Measurements from ENCODE around the gene CLSTN2. TPM values are rescaled to one million over a fixed set of nuclear protein-coding genes. Genes with fewer than 3 reads are reported as not detected.

Gene CLSTN2
- total and polyA plus RNA-seq, 2 of the 8 experiments (the other 6 are each of a cell fraction or from before 2014, with no cell fraction given) = 0.39 to 0.52 TPM

DNA sequence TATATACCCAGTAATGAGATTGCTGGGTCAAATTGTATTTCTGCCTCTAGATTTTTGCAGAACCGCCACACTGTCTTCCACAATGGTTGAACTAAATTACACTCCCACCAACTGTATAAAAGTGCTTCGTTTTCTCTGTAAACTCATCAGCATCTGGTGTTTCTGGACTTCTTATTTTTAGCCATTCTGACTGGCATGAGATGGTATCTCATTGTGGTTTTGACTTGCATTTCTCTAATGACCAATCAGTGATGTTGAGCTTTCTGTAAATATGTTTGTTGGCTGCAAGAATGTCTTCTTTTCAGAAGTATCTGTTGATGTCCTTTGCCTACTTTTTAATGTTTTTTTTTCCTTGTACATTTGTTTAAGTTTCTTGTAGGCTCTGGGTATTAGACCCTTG is 560.0 kb downstream of the CLSTN2 start:
- 89% methylated on average over 2 of the region's 2 CpGs; no CpG with 5 or more reads in 1 of the 2 experiments for WGBS, 2 experiments (ENCODE audit: extremely low coverage in 1 of 2, insufficient coverage in 1 of 2, insufficient read length in 1 of 2, insufficient replicate concordance in 2 of 2, low coverage in 1 of 2, low lambda C conversion rate in 2 of 2, missing lambda C conversion rate in 1 of 2)
- DNase-seq (ENCODE audit: low read depth in 1 of 2, low spot score in 2 of 2) (no peak), FAIRE-seq (no peak)
- H3K4ac ChIP-seq (replicated peaks; ENCODE audit: insufficient read length, low read depth, low read length) = no peak overlapping the region
- H3K4me1 ChIP-seq (replicated peaks in 1 of 4; ENCODE audit: control insufficient read depth in 3 of 4, insufficient read depth in 4 of 4, low read length in 3 of 4) = no peaks in the 10 kb centered on the region
- H3K56ac ChIP-seq (replicated peaks; ENCODE audit: insufficient read length, low read depth, low read length) = no peak overlapping the region
- POLR2A ChIA-PET (ENCODE audit: partially characterized antibody) = no interaction called here
- no peak overlapping the region for H4K5ac ChIP-seq (ENCODE audit: insufficient read length, low read depth, low read length)
- H4K8ac ChIP-seq (ENCODE audit: extremely low read depth, insufficient read depth, low read length) = no peak overlapping the region
- no peaks in the 10 kb centered on the region for H3K79me2 ChIP-seq (ENCODE audit: control insufficient read depth in 1 of 2, insufficient read depth in 2 of 2, low read length in 2 of 2)
- H2BK15ac ChIP-seq (ENCODE audit: low read length) = no peak overlapping the region
- H2AFZ ChIP-seq (ENCODE audit: low read length) = no peak overlapping the region
- no peak overlapping the region for H3K4me2 ChIP-seq (ENCODE audit: insufficient read depth in 1 of 2, low read depth in 2 of 2, low read length in 2 of 2)
- no peak overlapping the region for H2BK120ac ChIP-seq (replicated peaks; ENCODE audit: low read depth, low read length)
- H3K27me3 ChIP-seq (replicated peaks in 1 of 4; ENCODE audit: control insufficient read depth in 3 of 4, extremely low read depth in 1 of 4, insufficient read depth in 3 of 4, low read length in 3 of 4) = no peaks in the 10 kb centered on the region
- no peaks in the 10 kb centered on the region for H4K20me1 ChIP-seq (replicated peaks in 1 of 2; ENCODE audit: control insufficient read depth in 1 of 2, insufficient read depth in 2 of 2, low read length in 2 of 2)
- no peaks in the 10 kb centered on the region for H3K36me3 ChIP-seq (ENCODE audit: control insufficient read depth in 2 of 4, insufficient read depth in 4 of 4, low read length in 3 of 4)
- no peak overlapping the region for H3K23ac ChIP-seq (ENCODE audit: insufficient read length)
- H2AK5ac ChIP-seq (ENCODE audit: low read depth, low read length) = no peak overlapping the region
- H3K27ac ChIP-seq (ENCODE audit: low read depth, low read length) = no peak overlapping the region
- H3K18ac ChIP-seq (ENCODE audit: extremely low read depth, low read length) = no peak overlapping the region
- H3K23me2 ChIP-seq (ENCODE audit: low read depth, low read length) = no peaks in the 10 kb centered on the region
- no peak overlapping the region for H2BK5ac ChIP-seq (ENCODE audit: low read depth, low read length)
- H2BK20ac ChIP-seq (ENCODE audit: low read length) = no peak overlapping the region
- H3K14ac ChIP-seq (ENCODE audit: insufficient read length) = no peak overlapping the region
- CTCF ChIA-PET (ENCODE audit: partially characterized antibody) = interaction anchor here (0.6 kb wide), 1 partner anchor 14 kb away, joined by 3 read pairs; no protein-coding TSS in a partner anchor
- TF ChIP-seq TCF12 (IDR thresholded peaks at IDR 0.05; ENCODE audit: low read depth, low read length) (no peak), ASH2L (IDR thresholded peaks at IDR 0.05; ENCODE audit: low read length) (no peak), BRCA1 (IDR thresholded peaks at IDR 0.05; ENCODE audit: low read depth, low read length) (no peak), RNF2 (IDR thresholded peaks at IDR 0.05; ENCODE audit: borderline replicate concordance, low read depth, low read length, missing control alignments, poor library complexity, severe bottlenecking) (no peak), MAX (IDR thresholded peaks at IDR 0.05) (no peak), SIX5 (IDR thresholded peaks at IDR 0.05; ENCODE audit: low read depth, low read length) (no peak), SIRT6 (IDR thresholded peaks at IDR 0.05; ENCODE audit: low read length) (no peak), KDM1A (IDR thresholded peaks at IDR 0.05; ENCODE audit: borderline replicate concordance, low read length) (no peak), POU5F1 (IDR thresholded peaks at IDR 0.05; ENCODE audit: low read depth, low read length) (no peak), KDM4A (IDR thresholded peaks at IDR 0.05; ENCODE audit: low read depth, low read length, severe bottlenecking) (no peak), RXRA (IDR thresholded peaks at IDR 0.05; ENCODE audit: insufficient read depth, low read depth, low read length) (no peak)
- TF ChIP-seq, protein P1, sequence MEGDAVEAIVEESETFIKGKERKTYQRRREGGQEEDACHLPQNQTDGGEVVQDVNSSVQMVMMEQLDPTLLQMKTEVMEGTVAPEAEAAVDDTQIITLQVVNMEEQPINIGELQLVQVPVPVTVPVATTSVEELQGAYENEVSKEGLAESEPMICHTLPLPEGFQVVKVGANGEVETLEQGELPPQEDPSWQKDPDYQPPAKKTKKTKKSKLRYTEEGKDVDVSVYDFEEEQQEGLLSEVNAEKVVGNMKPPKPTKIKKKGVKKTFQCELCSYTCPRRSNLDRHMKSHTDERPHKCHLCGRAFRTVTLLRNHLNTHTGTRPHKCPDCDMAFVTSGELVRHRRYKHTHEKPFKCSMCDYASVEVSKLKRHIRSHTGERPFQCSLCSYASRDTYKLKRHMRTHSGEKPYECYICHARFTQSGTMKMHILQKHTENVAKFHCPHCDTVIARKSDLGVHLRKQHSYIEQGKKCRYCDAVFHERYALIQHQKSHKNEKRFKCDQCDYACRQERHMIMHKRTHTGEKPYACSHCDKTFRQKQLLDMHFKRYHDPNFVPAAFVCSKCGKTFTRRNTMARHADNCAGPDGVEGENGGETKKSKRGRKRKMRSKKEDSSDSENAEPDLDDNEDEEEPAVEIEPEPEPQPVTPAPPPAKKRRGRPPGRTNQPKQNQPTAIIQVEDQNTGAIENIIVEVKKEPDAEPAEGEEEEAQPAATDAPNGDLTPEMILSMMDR (IDR thresholded peaks at IDR 0.05; ENCODE audit: control extremely low read depth in 1 of 3, insufficient read depth in 1 of 3, low read depth in 1 of 3, low read length in 3 of 3) = no peak
- H2BK12ac ChIP-seq (ENCODE audit: low read depth, low read length) = no peak overlapping the region
- H3K9me3 ChIP-seq (ENCODE audit: insufficient read depth in 2 of 2, low read depth in 1 of 2, low read length in 1 of 2) = no peaks in the 10 kb centered on the region
- H4K91ac ChIP-seq (replicated peaks; ENCODE audit: insufficient read length, low read length) = no peak overlapping the region
- no peak overlapping the region for H3K4me3 ChIP-seq (ENCODE audit: extremely low read depth in 1 of 4, insufficient read depth in 2 of 4, low read depth in 3 of 4, low read length in 4 of 4)
- no peak overlapping the region for H3K9ac ChIP-seq (replicated peaks in 1 of 4; ENCODE audit: extremely low read depth in 1 of 4, low read depth in 3 of 4, low read length in 3 of 4)
- H3K79me1 ChIP-seq (ENCODE audit: low read depth, low read length) = no peaks in the 10 kb centered on the region

Data from H1 (cell line).